Kidney (tissue), 14 donors: ENCODE measurements around the gene CMIP. TPM values are rescaled to one million over a fixed set of nuclear protein-coding genes. Genes with fewer than 3 reads are reported as not detected.
A peak's percentile ranks its signal among the peaks of the same experiment; 100 is the strongest.

Experiments used
- DNase-seq, 5 donors: peaks; one replicate each; pipeline ENCODE4 v3.0.0-alpha.2; 2013 to 2020
- FAIRE-seq: peaks from 2 replicates; lab custom pipeline; 2012; peaks lifted over from hg19 to GRCh38; lab: Jason Lieb, UNC
- H3K27ac ChIP-seq, 2 donors: one replicate each; pipeline ENCODE4 v1.7.0; 2013; ENCODE audit warnings: low read depth in 2 of 2, low read length in 2 of 2, inconsistent platforms in 1 of 2
- H3K27me3 ChIP-seq: one replicate; pipeline ENCODE4 v1.7.1; 2013; ENCODE audit warnings: low read length, inconsistent platforms; ENCODE audit not compliant: control insufficient read depth, insufficient read depth
- H3K36me3 ChIP-seq, 3 donors: one replicate each; pipeline versions ENCODE4 v1.7.0 to v1.7.1; 2013; ENCODE audit warnings: low read length in 3 of 3, control low read depth in 1 of 3, inconsistent platforms in 1 of 3; ENCODE audit not compliant: insufficient read depth in 3 of 3, control insufficient read depth in 2 of 3
- H3K4me1 ChIP-seq, 3 donors: one replicate each; pipeline versions ENCODE4 v1.7.0 to v1.7.1; 2013; ENCODE audit warnings: low read length in 3 of 3, inconsistent platforms in 1 of 3, low read depth in 1 of 3; ENCODE audit not compliant: control insufficient read depth in 2 of 3, insufficient read depth in 2 of 3
- H3K4me3 ChIP-seq, 3 donors: one replicate each; pipeline versions ENCODE4 v1.7.0 to v1.8.1; 2013; ENCODE audit warnings: low read length in 3 of 3, control low read depth in 1 of 3, inconsistent platforms in 1 of 3
- H3K9ac ChIP-seq, 3 donors: one replicate each; pipeline versions ENCODE4 v1.7.0 to v1.7.1; 2013; ENCODE audit warnings: low read length in 3 of 3, control low read depth in 1 of 3, inconsistent platforms in 1 of 3
- H3K9me3 ChIP-seq, 3 donors: one replicate each; pipeline versions ENCODE4 v1.7.0 to v1.7.1; 2013; ENCODE audit warnings: low read length in 3 of 3, control low read depth in 1 of 3, inconsistent platforms in 1 of 3; ENCODE audit not compliant: control insufficient read depth in 2 of 3, insufficient read depth in 1 of 3
- CTCF ChIP-seq: IDR thresholded peaks from 3 replicates; pipeline ENCODE4 v1.5.1; 2012; ENCODE audit warnings: mild to moderate bottlenecking, moderate library complexity, borderline replicate concordance; ENCODE audit not compliant: insufficient read depth; ENCODE audit errors: extremely low read depth
- intact Hi-C: fragments of 100-400 bp; cut with DNase I; formaldehyde crosslinking; loops from one replicate; pipeline ENCODE4 v1.11.1; 2022
- polyA plus RNA-seq: library from polyadenylated mRNA; stranded (reverse); fragments of 350-450 nt; fragmentation: Illumina TruSeq; extraction: RNeasy Lipid Tissue Mini Kit (QIAGEN cat#74804); gene quantifications from one replicate; pipeline ENCODE4 v1.2.3, GENCODE V29; 2014; ENCODE audit warnings: low read depth, low replicate concordance; ENCODE audit not compliant: insufficient read depth
- total RNA-seq: library from RNA; stranded (reverse); fragmentation: NEBNext Ultra II Directional; extraction: Animal tissue kit (Norgen Biotek cat#: 25700); gene quantifications from one replicate; pipeline ENCODE4 v1.2.1, GENCODE V29; 2021
- donor health status: control.
- donor health status: control.
- donor health status: control.
- donor health status: control.
- donor health status: control.
- donor health status: DM: yes; HTN: yes; CAD: no.
- donor health status: Normal renal cell carcinoma (clear cell type).

CMIP gene
- total and polyA plus RNA-seq, 2 donors from 2014 or later, result 16.6 to 65.7 TPM

DNA sequence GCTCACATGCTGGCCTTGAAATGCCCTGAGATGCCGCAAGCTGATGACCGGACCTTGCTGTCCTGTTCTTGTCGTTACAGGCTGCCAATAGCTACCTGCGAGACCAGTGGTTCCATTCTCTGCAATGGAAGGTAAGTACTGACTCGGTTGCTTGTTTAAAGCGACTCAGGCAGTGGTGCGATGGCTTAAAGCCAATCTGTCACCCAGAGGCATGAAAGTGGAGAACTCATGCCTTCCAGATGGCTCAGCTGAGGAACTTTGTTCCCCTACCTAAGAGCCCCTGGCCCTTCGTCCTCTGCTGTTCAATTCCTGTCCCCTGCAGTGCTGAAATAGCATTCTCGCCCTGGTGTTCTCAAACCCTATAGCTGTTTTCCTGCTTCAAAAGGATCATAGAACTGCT is 176.2 kb downstream of the CMIP start:
- intact Hi-C loops, result no loop called here
- TF ChIP-seq CTCF, result no peak
- Histone ChIP-seq H3K9ac (no peak overlapping the region), H3K9me3 (no peaks in the 10 kb centered on the region), H3K4me3 (no peak overlapping the region), H3K36me3 (peaks cover 0 to 5% (median 4%) of the 10 kb centered on the region in 3 donors), H3K4me1 (peaks cover 0 to 32% (median 28%) of the 10 kb centered on the region in 3 donors), H3K27me3 (no peaks in the 10 kb centered on the region), H3K27ac (no peak overlapping the region)
- DNase-seq, result no peak
- no peak for FAIRE-seq

GRCh38 chr16:81621496-81621895 is 176.9 kb downstream of the CMIP start:
- H3K36me3 ChIP-seq, result peaks cover 0 to 5% (median 4%) of the 10 kb centered on the region in 3 donors
- intact Hi-C loops, result no loop called here
- DNase-seq (no peak), FAIRE-seq (no peak)
- TF ChIP-seq CTCF, result no peak
- no peaks in the 10 kb centered on the region for H3K27me3 ChIP-seq
- peaks cover 0 to 31% (median 29%) of the 10 kb centered on the region in 3 donors for H3K4me1 ChIP-seq
- no peak overlapping the region for H3K9ac ChIP-seq
- H3K4me3 ChIP-seq, result no peak overlapping the region
- no peaks in the 10 kb centered on the region for H3K9me3 ChIP-seq
- H3K27ac ChIP-seq, result no peak overlapping the region

- H3K4me1 ChIP-seq, result peaks cover 0 to 18% (median 13%) of the 10 kb centered on the region in 3 donors
- DNase-seq (peak in 3 of 5 donors; percentile 61 to 77 (median 75)), FAIRE-seq (no peak)
- no peaks in the 10 kb centered on the region for H3K27me3 ChIP-seq
- intact Hi-C loops, result no loop called here
- peak; percentile 60 for TF ChIP-seq CTCF
- no peaks in the 10 kb centered on the region for H3K9me3 ChIP-seq
- no peak overlapping the region for H3K9ac ChIP-seq
- no peak overlapping the region for H3K27ac ChIP-seq
- peaks cover 0 to 5% (median 4%) of the 10 kb centered on the region in 3 donors for H3K36me3 ChIP-seq
- no peak overlapping the region for H3K4me3 ChIP-seq
These were observed 178.9 kb downstream of the CMIP start for GRCh38 chr16:81623365-81624102.

DNA sequence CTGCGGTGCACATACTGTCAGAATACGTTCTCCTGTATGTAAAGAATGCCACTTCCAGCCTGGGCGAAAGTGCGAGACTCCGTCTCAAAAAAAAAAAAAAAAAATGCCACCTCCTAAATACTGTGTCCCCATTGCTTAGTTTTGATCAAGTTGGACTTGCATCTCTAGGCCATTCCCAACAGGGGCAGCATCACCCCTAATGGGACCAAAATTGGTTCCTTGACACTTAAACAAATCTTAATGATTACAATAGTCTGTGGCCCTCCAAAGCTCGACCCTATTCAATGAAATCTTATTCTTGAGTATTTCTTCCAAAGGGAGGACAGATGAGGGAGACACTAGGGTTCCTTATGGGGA is 179.8 kb downstream of the CMIP start:
- no peak for DNase-seq
- H3K9ac ChIP-seq, result no peak overlapping the region
- H3K36me3 ChIP-seq, result peaks cover 0 to 5% (median 4%) of the 10 kb centered on the region in 3 donors
- no peak overlapping the region for H3K27ac ChIP-seq
- peaks cover 0 to 18% (median 12%) of the 10 kb centered on the region in 3 donors for H3K4me1 ChIP-seq
- no peak for FAIRE-seq
- intact Hi-C loops, result no loop called here
- no peak for TF ChIP-seq CTCF
- H3K9me3 ChIP-seq, result no peaks in the 10 kb centered on the region
- no peak overlapping the region for H3K4me3 ChIP-seq
- H3K27me3 ChIP-seq, result no peaks in the 10 kb centered on the region
